HUES64 (cell line): ENCODE results near the gene ZFPM1.
"Not testable (repeated sequence)": the region's sequence is repeated elsewhere in the genome, so short reads cannot be mapped to it uniquely, and the experiment has no call there.

ENCODE experiments used
- H3K27ac ChIP-seq: 2 replicates; pipeline ENCODE4 v1.7.0; 2013; ENCODE audit warnings: low read depth, low read length, inconsistent platforms
- H3K27me3 ChIP-seq: 2 replicates; pipeline ENCODE4 v1.6.1; 2013; ENCODE audit warnings: mild to moderate bottlenecking, low read length; ENCODE audit not compliant: insufficient read depth
- H3K36me3 ChIP-seq: 2 replicates; pipeline ENCODE4 v1.6.1; 2013; ENCODE audit warnings: mild to moderate bottlenecking, low read length; ENCODE audit not compliant: insufficient read depth
- H3K4me1 ChIP-seq: 2 replicates; pipeline ENCODE4 v1.6.1; 2013; ENCODE audit warnings: mild to moderate bottlenecking, low read length, moderate library complexity; ENCODE audit not compliant: insufficient read depth
- H3K4me3 ChIP-seq: 2 replicates; pipeline ENCODE4 v1.5.1; 2013; ENCODE audit warnings: mild to moderate bottlenecking, low read length, moderate library complexity
- H3K9ac ChIP-seq: 2 replicates; pipeline ENCODE4 v1.6.1; 2013; ENCODE audit warnings: mild to moderate bottlenecking, low read depth, low read length
- H3K9me3 ChIP-seq: 2 replicates; pipeline ENCODE4 v1.6.1; 2013; ENCODE audit warnings: low read depth, low read length; ENCODE audit not compliant: insufficient read depth
- WGBS: fragments of 150-250, 120-280 bp; methylation state at CpG from one replicate; pipeline ENCODE4 v1.1.7; 2013; ENCODE audit warnings: missing lambda C conversion rate; 5-methylcytosine and 5-hydroxymethylcytosine counted together

The ZFPM1 gene

DNA sequence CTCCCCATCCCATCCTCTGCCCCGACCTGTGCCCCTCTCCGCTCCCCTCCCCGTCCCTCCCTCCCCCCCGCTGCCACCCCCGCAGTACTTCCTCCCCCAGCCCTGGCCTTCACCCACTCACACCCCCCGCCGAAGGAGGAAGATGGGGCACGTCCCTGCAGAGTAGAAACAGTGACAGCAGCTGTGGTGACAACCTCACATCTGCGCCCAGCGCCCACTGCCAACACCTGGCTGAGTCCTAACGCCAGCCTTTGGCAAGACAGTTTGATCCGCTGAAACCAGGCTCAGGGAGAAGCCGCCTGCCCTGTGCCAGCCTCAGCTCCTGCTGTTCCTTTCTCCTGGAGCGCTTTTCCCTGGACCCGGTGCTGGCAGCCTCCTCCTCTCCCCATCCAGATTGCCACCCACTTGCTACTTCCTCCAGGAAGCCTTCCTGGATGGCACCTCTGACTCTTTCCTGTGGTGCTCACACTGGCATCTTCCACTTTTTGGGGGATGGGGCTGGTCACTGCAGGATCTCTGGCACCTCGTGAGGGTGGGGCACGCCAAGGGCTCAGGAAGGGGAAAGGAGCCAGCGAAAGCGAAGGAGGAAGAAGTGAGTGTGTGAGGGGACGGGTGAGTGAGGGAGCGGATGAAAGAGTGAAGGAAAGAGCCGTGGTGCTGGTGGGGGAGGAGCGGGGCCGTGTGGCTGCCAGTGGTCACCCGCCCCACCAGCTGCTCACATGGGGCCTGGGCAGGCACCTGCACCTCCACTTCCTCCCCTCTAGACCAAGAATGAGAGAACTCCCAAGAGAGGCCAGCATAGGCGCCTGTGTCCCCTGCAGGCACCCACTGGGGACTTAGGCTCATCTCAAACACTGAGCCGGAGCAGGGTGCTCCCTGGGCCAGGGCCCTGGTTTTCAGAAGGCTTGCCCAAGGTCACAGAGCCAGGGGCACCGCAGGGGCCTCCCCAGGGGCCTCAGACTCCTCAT is 27.0 kb downstream of the ZFPM1 start:
- Histone ChIP-seq H3K27me3 (no peaks in the 10 kb centered on the region), H3K36me3 (no peaks in the 10 kb centered on the region), H3K27ac (no peak overlapping the region), H3K4me1 (0 out of 2 replicates have a peak, but pooled peaks cover 3% of the 10 kb centered on the region), H3K9ac (no peak overlapping the region), H3K9me3 (no peaks in the 10 kb centered on the region), H3K4me3 (no peak overlapping the region)
- 89% methylated on average over 23 of the region's 28 CpGs for WGBS

DNA sequence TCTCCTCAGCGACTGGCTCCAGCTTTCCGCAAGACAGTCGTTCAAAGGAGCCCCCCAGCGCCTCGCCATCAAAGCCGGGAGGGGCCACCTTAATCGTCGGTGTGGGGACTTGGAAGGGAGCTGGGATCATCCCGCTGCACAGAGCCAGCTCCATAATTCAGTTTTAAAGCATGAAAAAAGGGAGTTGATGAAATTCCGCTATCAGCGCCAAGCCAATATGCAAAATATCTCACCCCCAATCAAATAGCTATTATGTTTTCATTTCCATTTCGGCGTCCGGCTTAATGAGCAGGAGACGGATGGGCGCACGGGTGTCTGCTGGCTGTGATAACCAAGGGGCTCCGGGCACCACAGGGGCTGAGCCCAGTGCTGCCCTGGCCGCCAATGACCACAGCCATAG is 27.7 kb downstream of the ZFPM1 start:
- WGBS: 94% methylated on average over 19 of the region's 19 CpGs
- Histone ChIP-seq H3K36me3 (no peaks in the 10 kb centered on the region), H3K4me3 (no peak overlapping the region), H3K9me3 (no peaks in the 10 kb centered on the region), H3K27me3 (no peaks in the 10 kb centered on the region), H3K9ac (no peak overlapping the region), H3K4me1 (0 out of 2 replicates have a peak, but pooled peaks cover 3% of the 10 kb centered on the region), H3K27ac (no peak overlapping the region)

DNA sequence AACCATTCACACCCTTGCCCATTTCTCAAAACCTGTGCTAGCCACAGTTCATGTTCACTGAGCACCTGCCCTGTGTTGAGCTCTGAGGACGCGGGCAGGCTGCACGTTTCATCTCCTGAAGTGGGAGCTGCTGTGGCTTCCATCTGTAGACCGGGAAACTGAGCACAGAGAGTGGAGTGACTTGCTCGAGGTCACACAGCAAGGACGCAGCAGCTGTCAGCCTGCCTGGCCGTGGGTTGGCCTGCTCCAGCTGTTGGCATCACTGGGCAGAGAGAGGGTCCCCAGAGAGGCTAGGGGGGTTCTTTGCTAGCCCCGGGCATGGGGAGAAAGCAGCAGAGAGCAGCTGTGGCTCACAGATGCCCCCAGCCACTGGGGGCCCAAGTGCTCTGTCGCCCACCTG is 28.8 kb downstream of the ZFPM1 start:
- no peak overlapping the region for H3K27ac ChIP-seq
- H3K4me1 ChIP-seq: 0 out of 2 replicates have a peak, but pooled peaks cover 3% of the 10 kb centered on the region
- 92% methylated on average over 9 of the region's 9 CpGs for WGBS
- no peaks in the 10 kb centered on the region for H3K9me3 ChIP-seq
- no peaks in the 10 kb centered on the region for H3K36me3 ChIP-seq
- no peaks in the 10 kb centered on the region for H3K27me3 ChIP-seq
- no peak overlapping the region for H3K9ac ChIP-seq
- H3K4me3 ChIP-seq: no peak overlapping the region

DNA sequence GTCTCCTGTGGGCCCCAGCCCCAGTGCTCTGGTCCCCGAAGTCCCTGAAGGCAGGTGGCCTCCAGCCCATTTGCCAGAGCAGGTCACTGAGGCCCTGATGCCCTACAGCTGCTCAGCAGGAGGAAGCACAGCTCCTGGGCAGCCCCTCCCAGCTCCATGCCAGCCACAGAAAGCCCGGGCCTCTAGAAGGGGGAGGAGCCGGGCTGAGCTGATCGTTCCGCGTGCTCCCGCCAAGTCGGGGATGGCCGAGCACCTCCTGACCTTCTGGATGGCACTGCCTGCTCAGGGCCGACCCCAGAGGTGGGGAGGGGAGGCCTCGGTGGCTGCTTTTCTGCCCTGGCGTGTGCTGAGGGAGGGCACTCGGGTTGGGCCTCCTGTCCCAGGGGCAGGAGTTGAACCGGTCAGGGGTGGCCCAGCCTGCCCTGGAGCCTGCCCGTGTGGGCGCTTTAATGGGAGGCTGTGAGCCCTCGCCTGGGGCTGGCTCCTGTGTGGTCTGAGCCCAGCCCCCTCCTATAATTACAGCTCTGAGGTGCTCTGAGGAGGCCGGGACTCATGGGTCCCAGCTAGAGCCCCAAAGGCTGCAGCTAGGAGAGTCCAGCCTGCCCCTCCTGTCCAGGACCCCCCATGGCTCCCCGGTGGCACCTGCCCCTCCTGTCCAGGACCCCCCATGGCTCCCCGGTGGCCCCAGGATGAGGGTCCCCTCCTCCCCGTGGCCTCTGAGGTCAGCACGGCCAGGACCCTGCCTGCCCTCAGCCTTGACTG is 29.7 kb downstream of the ZFPM1 start:
- no peak overlapping the region for H3K9ac ChIP-seq
- WGBS: 76% methylated on average over 22 of the region's 22 CpGs

DNA sequence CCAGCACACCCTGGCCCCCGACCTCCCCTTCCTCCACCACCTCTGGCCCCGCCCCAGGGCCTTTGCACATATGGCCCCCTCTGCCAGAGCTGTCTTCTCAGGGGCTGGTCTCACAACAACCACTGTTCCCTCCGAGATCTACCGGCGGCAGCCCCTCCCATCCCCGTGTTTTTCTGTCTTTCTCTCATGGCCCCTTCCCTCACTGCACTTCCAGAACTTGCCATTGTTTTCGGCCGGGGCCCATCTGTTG is 30.2 kb downstream of the ZFPM1 start:
- 0 out of 2 replicates have a peak, but pooled peaks cover 3% of the 10 kb centered on the region for H3K4me1 ChIP-seq
- 86% methylated on average over 8 of the region's 8 CpGs for WGBS

More for the DNA sequence above, 29.7 kb downstream of the ZFPM1 start:
- Histone ChIP-seq H3K9me3 (no peaks in the 10 kb centered on the region), H3K4me1 (0 out of 2 replicates have a peak, but pooled peaks cover 3% of the 10 kb centered on the region), H3K27ac (no peak overlapping the region), H3K4me3 (no peak overlapping the region), H3K27me3 (no peaks in the 10 kb centered on the region), H3K36me3 (no peaks in the 10 kb centered on the region)

DNA sequence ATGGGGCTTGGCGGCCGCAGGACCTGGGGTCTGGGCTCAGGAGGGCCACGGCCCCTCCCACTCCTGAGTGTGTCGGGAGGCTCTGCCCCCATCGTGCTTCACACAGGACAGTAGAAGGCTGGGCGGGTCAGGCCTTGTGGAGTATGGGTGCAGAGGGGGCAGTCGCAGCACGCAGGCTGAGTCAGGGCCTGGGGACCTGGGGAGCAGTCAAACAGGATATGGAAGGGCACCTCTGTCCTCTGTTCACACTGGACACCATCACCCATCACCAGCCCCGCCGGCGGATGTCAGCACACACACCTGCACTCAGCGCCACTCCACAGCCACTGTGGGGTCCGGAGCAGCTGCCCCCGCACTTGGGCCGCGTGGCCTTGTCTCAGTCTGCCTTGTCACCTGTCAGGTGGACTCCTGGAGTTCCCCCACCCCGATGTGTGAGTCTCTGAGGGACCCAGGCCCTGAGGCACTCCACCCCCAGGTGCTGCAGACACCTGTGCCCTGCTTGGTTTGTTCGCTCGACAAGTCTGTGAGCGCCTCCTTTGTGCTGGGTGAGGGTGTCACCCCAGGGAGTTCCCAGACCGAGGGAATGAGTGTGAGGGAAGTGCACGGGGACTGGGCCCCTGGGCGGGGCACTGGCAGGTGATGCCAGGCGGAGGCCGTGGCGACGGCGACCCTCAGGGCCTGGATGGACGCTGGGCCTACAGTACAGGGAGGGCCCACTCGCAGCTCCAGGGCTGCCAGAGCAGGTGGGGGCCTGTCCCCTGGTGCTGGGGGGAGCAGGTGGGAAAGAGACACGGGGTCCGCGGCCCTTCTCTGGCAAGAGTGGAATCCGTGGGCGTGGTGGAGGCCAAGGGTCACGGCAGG is 31.7 kb downstream of the ZFPM1 start:
- H3K36me3 ChIP-seq: no peaks in the 10 kb centered on the region

More for the DNA sequence above, 30.2 kb downstream of the ZFPM1 start:
- Histone ChIP-seq H3K9ac (no peak overlapping the region), H3K27me3 (no peaks in the 10 kb centered on the region), H3K4me3 (no peak overlapping the region), H3K36me3 (no peaks in the 10 kb centered on the region), H3K9me3 (no peaks in the 10 kb centered on the region), H3K27ac (no peak overlapping the region)

DNA sequence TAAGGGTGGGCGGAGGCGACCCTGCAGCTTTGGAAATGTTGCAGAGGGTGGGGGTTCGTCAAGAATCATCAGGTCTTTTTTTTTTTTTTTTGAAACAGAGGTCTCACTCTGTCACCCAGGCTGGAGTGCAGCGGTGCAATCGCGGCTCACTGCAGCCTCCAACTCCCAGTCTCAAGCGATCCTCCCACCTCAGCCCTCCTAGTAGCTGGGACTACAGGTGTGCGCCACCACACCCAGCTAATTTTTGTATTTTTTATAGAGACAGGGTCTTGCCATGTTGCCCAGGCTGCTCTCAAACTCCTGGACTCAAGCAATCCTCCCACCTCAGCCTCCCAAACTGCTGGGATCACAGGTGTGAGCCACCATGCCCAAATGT is 32.3 kb downstream of the ZFPM1 start:
- H3K36me3 ChIP-seq, H3K9ac ChIP-seq, H3K27ac ChIP-seq, H3K27me3 ChIP-seq, H3K4me1 ChIP-seq, H3K9me3 ChIP-seq, H3K4me3 ChIP-seq: not testable (repeated sequence)
- WGBS: 94% methylated on average over 8 of the region's 8 CpGs

More for the DNA sequence above, 31.7 kb downstream of the ZFPM1 start:
- no peak overlapping the region for H3K9ac ChIP-seq
- WGBS: 92% methylated on average over 36 of the region's 36 CpGs
- H3K4me3 ChIP-seq: no peak overlapping the region
- H3K4me1 ChIP-seq: 0 out of 2 replicates have a peak, but pooled peaks cover 3% of the 10 kb centered on the region
- no peaks in the 10 kb centered on the region for H3K27me3 ChIP-seq
- no peaks in the 10 kb centered on the region for H3K9me3 ChIP-seq
- no peak overlapping the region for H3K27ac ChIP-seq

DNA sequence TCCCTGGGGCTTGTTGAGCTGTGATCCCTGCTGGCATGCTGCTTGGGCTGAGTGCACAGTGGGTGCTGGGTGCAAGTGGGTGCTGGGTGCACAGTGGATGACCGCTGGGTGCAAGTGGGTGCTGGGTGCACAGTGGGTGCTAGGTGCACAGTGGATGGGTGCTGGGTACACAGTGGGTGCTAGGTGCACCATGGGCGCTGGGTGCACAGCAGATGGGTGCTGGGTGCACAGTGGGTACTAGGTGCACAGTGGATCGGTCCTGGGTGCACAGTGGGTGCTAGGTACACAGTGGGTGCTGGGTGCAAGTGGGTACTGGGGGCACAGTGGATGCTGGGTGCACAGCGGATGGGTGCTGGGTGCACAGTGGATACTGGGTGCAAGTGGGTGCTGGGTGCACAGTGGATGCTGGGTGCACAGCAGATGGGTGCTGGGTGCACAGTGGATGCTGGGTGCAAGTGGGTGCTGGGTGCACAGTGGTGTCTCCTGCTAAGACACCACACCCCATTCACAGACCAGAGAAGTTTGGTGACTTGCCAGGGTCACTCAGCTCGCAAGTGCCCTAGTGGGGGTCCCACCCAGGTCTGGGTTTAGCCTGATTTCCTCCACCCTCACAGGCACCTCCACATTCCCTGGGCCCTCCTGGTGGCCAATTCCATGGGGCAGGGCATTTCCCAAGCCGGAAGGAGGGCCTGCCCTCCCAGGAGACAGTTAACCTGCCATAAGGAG is 33.5 kb downstream of the ZFPM1 start:
- H3K4me3 ChIP-seq: no peak overlapping the region
- H3K9me3 ChIP-seq: no peaks in the 10 kb centered on the region
- no peaks in the 10 kb centered on the region for H3K36me3 ChIP-seq
- 0 out of 2 replicates have a peak, but pooled peaks cover 3% of the 10 kb centered on the region for H3K4me1 ChIP-seq
- H3K9ac ChIP-seq: no peak overlapping the region
- H3K27ac ChIP-seq: no peak overlapping the region
- WGBS: 96% methylated on average over 6 of the region's 6 CpGs
- H3K27me3 ChIP-seq: no peaks in the 10 kb centered on the region

DNA sequence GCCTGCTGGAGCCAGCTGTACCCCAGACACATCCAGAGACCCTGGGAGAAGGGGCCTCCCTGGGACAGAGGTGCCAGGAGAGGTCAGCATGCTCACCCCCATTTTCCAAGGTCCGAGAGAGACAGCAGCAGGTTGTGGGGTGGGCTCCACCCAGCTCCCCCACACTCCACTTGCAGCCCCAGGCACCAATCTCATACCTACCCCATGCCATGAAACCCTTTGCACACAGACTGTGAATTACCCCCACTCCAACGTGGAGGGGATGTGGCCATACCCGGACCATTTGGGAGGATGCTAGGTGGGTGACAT is 34.0 kb downstream of the ZFPM1 start:
- H3K36me3 ChIP-seq: no peaks in the 10 kb centered on the region
- H3K9ac ChIP-seq: no peak overlapping the region
- H3K9me3 ChIP-seq: no peaks in the 10 kb centered on the region
- WGBS: 96% methylated on average over 3 of the region's 3 CpGs
- 0 out of 2 replicates have a peak, but pooled peaks cover 3% of the 10 kb centered on the region for H3K4me1 ChIP-seq
- H3K27ac ChIP-seq: no peak overlapping the region
- H3K27me3 ChIP-seq: no peaks in the 10 kb centered on the region
- H3K4me3 ChIP-seq: no peak overlapping the region

DNA sequence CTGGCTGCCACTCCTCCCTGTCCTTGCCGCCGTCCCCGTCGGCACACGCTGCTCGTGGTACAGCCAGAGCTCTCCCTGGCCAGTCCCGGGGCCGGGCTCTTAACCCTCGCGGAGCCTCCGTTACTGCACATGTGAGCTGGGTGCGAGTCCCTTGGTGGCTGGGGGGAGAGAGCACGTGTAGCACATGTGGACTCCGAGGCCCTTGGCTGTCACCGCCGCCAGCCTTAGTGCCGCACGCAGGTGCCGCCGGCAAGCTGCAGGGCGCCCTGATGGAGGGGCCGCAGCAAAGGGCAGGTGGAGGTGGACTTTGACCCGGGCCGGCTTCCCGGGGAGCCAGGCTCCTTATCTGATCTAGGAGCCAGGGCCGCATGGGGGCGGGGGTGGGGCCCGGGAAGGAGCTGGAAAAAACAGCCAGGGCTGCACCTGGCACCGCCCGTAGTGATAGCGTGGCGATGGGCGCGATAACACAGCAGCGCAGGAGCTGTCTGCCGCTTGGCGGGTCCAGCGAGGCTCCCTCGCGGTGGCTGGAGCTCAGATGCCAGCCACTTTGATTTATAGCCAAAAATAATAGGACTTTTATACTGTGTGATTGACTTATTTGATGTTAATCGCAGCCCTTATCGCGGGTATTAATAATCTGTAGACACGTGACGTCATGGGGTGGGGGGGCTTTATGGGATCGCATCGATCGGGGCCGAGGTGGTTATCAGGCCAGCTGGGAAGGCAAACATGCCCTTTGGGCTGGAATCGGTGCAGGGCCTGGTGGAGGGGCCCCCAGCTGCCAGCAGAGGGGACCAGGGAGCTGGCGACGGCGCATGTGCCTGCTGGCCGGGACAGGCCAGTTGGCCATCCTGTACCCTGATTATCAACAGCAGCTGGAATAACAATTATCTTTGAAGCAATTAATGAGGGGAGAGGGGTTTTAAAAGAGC is 35.1 kb downstream of the ZFPM1 start:
- H3K9me3 ChIP-seq: no peaks in the 10 kb centered on the region
- H3K4me1 ChIP-seq: no peaks in the 10 kb centered on the region
- no peaks in the 10 kb centered on the region for H3K27me3 ChIP-seq
- no peak overlapping the region for H3K4me3 ChIP-seq
- H3K27ac ChIP-seq: no peak overlapping the region
- no peaks in the 10 kb centered on the region for H3K36me3 ChIP-seq
- 92% methylated on average over 54 of the region's 54 CpGs for WGBS
- H3K9ac ChIP-seq: no peak overlapping the region
